Esophagus muscularis mucosa (tissue), 4 donors: ENCODE results near the gene LRP10. TPM values are rescaled to one million over a fixed set of nuclear protein-coding genes. Genes with fewer than 3 reads are reported as not detected.

Source experiments
- DNase-seq: peaks from one replicate; pipeline ENCODE4 v3.0.0-alpha.2; 2017; ENCODE audit errors: extremely low spot score
- H3K27ac ChIP-seq, 4 donors: fragments of 200-600 bp; sonication (generic); replicated peaks in 1 of 4; 1 replicate in 3 of 4; 2 replicates in 1 of 4; pipeline ENCODE4 v1.5.1; 2016 to 2019; ENCODE audit warnings: mild to moderate bottlenecking in 1 of 4
- H3K27me3 ChIP-seq, 4 donors: fragments of 200-600 bp; sonication (generic); one replicate each; pipeline versions ENCODE4 v1.5.1 to v1.6.0; 2016 to 2019
- H3K36me3 ChIP-seq, 4 donors: fragments of 200-600 bp; sonication (generic); one replicate each; pipeline ENCODE4 v1.5.1; 2016 to 2019
- H3K4me1 ChIP-seq, 4 donors: fragments of 200-600 bp; sonication (generic); one replicate each; pipeline ENCODE4 v1.5.1; 2016 to 2019
- H3K4me3 ChIP-seq, 4 donors: fragments of 200-600 bp; sonication (generic); 1 replicate in 2 of 4; 2 replicates in 2 of 4; pipeline ENCODE4 v1.5.1; 2016 to 2019; ENCODE audit warnings: mild to moderate bottlenecking in 4 of 4, moderate library complexity in 1 of 4
- H3K9me3 ChIP-seq, 4 donors: fragments of 200-600 bp; sonication (generic); 1 replicate in 3 of 4; 2 replicates in 1 of 4; pipeline ENCODE4 v1.5.1; 2016 to 2019
- CTCF ChIP-seq, 3 experiments: fragments of 200-600 bp in 2 of 3; fragments of 450-650 bp in 1 of 3; sonication (generic) in 2 of 3; IDR thresholded peaks; one replicate each; pipeline ENCODE4 v1.5.1; 2017 to 2019; ENCODE audit warnings: antibody characterized with exemption in 3 of 3, mild to moderate bottlenecking in 2 of 3, moderate library complexity in 1 of 3
- EP300 ChIP-seq: sonication (generic); formaldehyde crosslinking; IDR thresholded peaks from one replicate; pipeline ENCODE4 v1.6.1; 2017; ENCODE audit warnings: antibody characterized with exemption
- POLR2A ChIP-seq: fragments of 450-650 bp; IDR thresholded peaks from one replicate; pipeline ENCODE4 v1.6.1; 2017; ENCODE audit warnings: antibody characterized with exemption, moderate library complexity, mild to moderate bottlenecking, low read depth
- POLR2AphosphoS5 ChIP-seq, 2 donors: sonication (generic); formaldehyde crosslinking; IDR thresholded peaks; one replicate each; pipeline ENCODE4 v1.6.1; 2017; ENCODE audit warnings: antibody characterized with exemption in 2 of 2
- WGBS: methylation state at CpG from one replicate; pipeline ENCODE4 v1.1.5; 2018; 5-methylcytosine and 5-hydroxymethylcytosine counted together
- intact Hi-C: fragments of 100-400 bp; cut with DNase I; formaldehyde crosslinking; loops from one replicate; pipeline ENCODE4 v1.15.1; 2023
- total RNA-seq, 4 donors: library from RNA; depleted of rRNA; stranded (reverse); fragments of >200 nt; gene quantifications; one replicate each; pipeline versions ENCODE4 v1.1.0 to v1.2.1, GENCODE V29; 2016

Gene LRP10
- total RNA-seq, 4 donors from 2014 or later = 111 to 279 (median 197) TPM

GRCh38 chr14:22887260-22887989 is 15.9 kb downstream of the LRP10 start:
- Histone ChIP-seq H3K27ac (peak overlapping the region; percentile 38 to 75 (median 55)), H3K4me3 (peak overlapping the region; percentile 57 to 74 (median 59)), H3K27me3 (peaks cover 0 to 5% (median 0%) of the 10 kb centered on the region in 4 donors), H3K36me3 (no peaks in the 10 kb centered on the region), H3K9me3 (no peaks in the 10 kb centered on the region), H3K4me1 (peaks cover 20 to 39% (median 32%) of the 10 kb centered on the region in 4 donors)
- WGBS = 23% methylated on average over 11 of the region's 11 CpGs
- no peak for DNase-seq
- TF ChIP-seq POLR2AphosphoS5 (IDR thresholded peaks at IDR 0.05) = peak in 1 of 2 donors; percentile 3
- no peak for TF ChIP-seq CTCF (IDR thresholded peaks at IDR 0.05)
- intact Hi-C loops = no loop called here

DNA sequence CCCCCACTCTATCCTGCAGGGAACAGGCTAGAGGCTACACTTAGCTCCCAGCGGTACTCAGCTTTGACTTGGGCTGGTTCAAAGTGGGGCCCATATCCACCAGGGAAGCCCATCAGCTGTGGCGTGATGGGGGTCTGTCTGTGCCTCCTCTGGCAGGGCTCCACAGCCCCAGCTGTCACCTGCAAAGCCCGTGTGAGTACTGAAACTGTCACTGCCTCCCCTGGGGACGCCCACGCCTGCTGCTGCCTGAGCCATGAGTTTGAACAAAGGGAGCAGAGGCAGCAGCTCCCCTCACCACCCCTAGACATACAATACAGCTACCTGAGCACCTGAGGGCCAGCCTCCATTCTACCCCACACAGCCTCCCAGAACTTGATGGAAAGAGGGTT is 16.4 kb downstream of the LRP10 start:
- Histone ChIP-seq H3K9me3 (no peaks in the 10 kb centered on the region), H3K36me3 (no peaks in the 10 kb centered on the region), H3K4me3 (peak overlapping the region in 1 of 4 donors; percentile 74), H3K4me1 (peaks cover 20 to 33% (median 26%) of the 10 kb centered on the region in 4 donors), H3K27ac (no peak overlapping the region), H3K27me3 (peaks cover 0 to 5% (median 0%) of the 10 kb centered on the region in 4 donors)
- WGBS = 89% methylated on average over 3 of the region's 5 CpGs
- DNase-seq = no peak
- intact Hi-C loops = no loop called here
- TF ChIP-seq POLR2AphosphoS5 (IDR thresholded peaks at IDR 0.05) (no peak), EP300 (no peak), CTCF (IDR thresholded peaks at IDR 0.05) (no peak), POLR2A (no peak)

DNA sequence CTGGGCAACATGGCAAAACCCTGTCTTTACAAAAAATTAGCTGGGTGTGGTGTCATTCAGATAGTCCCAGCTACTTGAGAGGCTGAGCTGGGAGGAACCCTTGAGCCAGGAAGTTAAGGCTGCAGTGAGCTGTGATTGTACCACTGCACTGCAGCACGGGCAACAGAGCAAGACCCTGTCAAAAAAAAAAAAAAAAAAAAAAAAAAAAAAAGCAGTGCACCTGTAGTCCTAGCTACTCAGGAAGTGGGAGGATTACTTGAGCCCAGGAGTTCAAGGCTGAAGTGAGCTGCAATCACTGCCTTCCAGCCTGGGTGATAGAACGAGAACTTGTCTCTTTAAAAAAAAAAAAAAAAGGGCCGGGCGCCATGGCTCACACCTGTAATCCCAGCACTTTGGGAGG is 17.1 kb downstream of the LRP10 start:
- Histone ChIP-seq H3K9me3 (no peaks in the 10 kb centered on the region), H3K36me3 (no peaks in the 10 kb centered on the region), H3K27me3 (no peaks in the 10 kb centered on the region), H3K4me1 (peaks cover 17 to 26% (median 20%) of the 10 kb centered on the region in 4 donors), H3K27ac (no peak overlapping the region), H3K4me3 (no peak overlapping the region)
- no peak for DNase-seq
- intact Hi-C loops = no loop called here
- 79% methylated on average over 4 of the region's 4 CpGs for WGBS
- TF ChIP-seq EP300 (no peak), POLR2A (no peak), CTCF (IDR thresholded peaks at IDR 0.05) (no peak), POLR2AphosphoS5 (IDR thresholded peaks at IDR 0.05) (no peak)

DNA sequence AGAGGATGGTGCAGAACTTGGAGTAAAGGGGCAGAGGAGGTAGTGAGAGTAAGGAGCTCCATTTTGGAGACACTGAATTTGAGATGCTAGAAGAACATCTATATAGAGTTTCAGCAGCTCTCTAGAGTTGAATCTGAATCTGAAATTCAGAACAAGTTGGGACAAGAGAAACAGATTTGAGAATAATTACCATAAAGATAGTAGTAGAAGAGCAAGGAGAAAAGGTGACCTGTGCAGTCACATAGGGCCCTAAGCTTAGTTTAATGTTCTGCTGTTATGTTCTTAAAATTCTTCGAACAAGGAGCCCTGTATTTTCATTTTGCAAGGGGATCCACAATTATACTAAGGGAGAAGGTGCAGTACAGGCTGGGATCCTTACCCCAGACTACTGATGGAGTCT is 18.9 kb downstream of the LRP10 start:
- intact Hi-C loops = no loop called here
- Histone ChIP-seq H3K36me3 (no peaks in the 10 kb centered on the region), H3K4me3 (no peak overlapping the region), H3K9me3 (no peaks in the 10 kb centered on the region), H3K27ac (no peak overlapping the region), H3K4me1 (peaks cover 17 to 26% (median 20%) of the 10 kb centered on the region in 4 donors), H3K27me3 (no peaks in the 10 kb centered on the region)
- no peak for DNase-seq
- no peak for TF ChIP-seq POLR2AphosphoS5 (IDR thresholded peaks at IDR 0.05)
- no peak for TF ChIP-seq CTCF (IDR thresholded peaks at IDR 0.05)
- no peak for TF ChIP-seq POLR2A
- TF ChIP-seq EP300 = no peak
- 82% methylated on average over 1 of the region's 1 CpG for WGBS

DNA sequence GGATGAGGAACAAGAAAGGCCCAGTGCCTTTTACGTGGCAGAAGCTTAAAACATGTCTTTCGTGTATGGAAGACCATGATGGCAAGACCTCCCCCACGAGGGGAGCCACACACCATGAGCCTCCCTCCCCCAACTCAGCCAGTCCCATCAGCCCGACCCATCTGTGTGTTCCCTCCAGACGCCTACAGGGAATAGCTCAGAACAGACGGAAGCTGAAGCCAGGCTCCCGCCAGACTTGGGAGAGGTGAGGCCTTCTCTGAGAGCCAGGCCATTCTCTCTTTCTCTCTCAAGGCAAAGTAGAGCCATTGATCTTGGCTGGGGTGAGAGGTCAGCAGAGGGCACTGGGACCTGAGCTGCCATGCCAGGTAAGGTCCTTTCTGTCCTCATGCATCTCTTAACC is 20.9 kb downstream of the LRP10 start:
- WGBS = 85% methylated on average over 4 of the region's 7 CpGs
- TF ChIP-seq POLR2A = no peak
- H3K36me3 ChIP-seq = no peaks in the 10 kb centered on the region

More for the DNA sequence above, 20.9 kb downstream of the LRP10 start:
- no peaks in the 10 kb centered on the region for H3K9me3 ChIP-seq
- H3K4me3 ChIP-seq = no peak overlapping the region
- no peaks in the 10 kb centered on the region for H3K27me3 ChIP-seq
- H3K4me1 ChIP-seq = peaks cover 3 to 17% (median 13%) of the 10 kb centered on the region in 4 donors
- DNase-seq = no peak
- no peak overlapping the region for H3K27ac ChIP-seq
- intact Hi-C loops = no loop called here
